Sigmoid colon (tissue), 7 donors: ENCODE data around the gene PRKG1. TPM values are rescaled to one million over a fixed set of nuclear protein-coding genes. Genes with fewer than 3 reads are reported as not detected.
"Not testable (repeated sequence)": the region's sequence is repeated elsewhere in the genome, so short reads cannot be mapped to it uniquely, and the experiment has no call there.

Source experiments
- DNase-seq: peaks from one replicate; pipeline ENCODE4 v3.0.0-alpha.2; 2019
- H3K27ac ChIP-seq, 4 donors: fragments of 200-600 bp; sonication (generic); one replicate each; pipeline ENCODE4 v1.5.1; 2016 to 2019; ENCODE audit warnings: mild to moderate bottlenecking in 1 of 4
- H3K27me3 ChIP-seq, 3 donors: fragments of 200-600 bp; sonication (generic); one replicate each; pipeline ENCODE4 v1.5.1; 2019; ENCODE audit warnings: mild to moderate bottlenecking in 1 of 3
- H3K36me3 ChIP-seq, 4 donors: fragments of 200-600 bp; sonication (generic); one replicate each; pipeline ENCODE4 v1.5.1; 2016 to 2019
- H3K4me1 ChIP-seq, 4 donors: fragments of 200-600 bp; sonication (generic); one replicate each; pipeline ENCODE4 v1.5.1; 2017 to 2019
- H3K4me3 ChIP-seq, 4 donors: fragments of 200-600 bp; sonication (generic); one replicate each; pipeline ENCODE4 v1.5.1; 2017 to 2019; ENCODE audit warnings: mild to moderate bottlenecking in 2 of 4, moderate library complexity in 1 of 4
- H3K9me3 ChIP-seq, 4 donors: fragments of 200-600 bp in 3 of 4; sonication (generic) in 3 of 4; one replicate each; pipeline versions ENCODE4 v1.5.1 to v1.6.1; 2013 to 2019
- CTCF ChIP-seq, 4 experiments: fragments of 450-650 bp in 3 of 4; fragments of 200-600 bp in 1 of 4; IDR thresholded peaks; one replicate each; pipeline ENCODE4 v1.5.1; 2016 to 2019; ENCODE audit warnings: antibody characterized with exemption in 4 of 4, mild to moderate bottlenecking in 3 of 4, moderate library complexity in 2 of 4
- EP300 ChIP-seq, 4 donors: sonication (generic); formaldehyde crosslinking; IDR thresholded peaks; one replicate each; pipeline ENCODE4 v1.6.1; 2017; ENCODE audit warnings: antibody characterized with exemption in 4 of 4
- POLR2A ChIP-seq, 2 donors: fragments of 450-650 bp; IDR thresholded peaks; one replicate each; pipeline ENCODE4 v1.6.1; 2016; ENCODE audit warnings: antibody characterized with exemption in 2 of 2, mild to moderate bottlenecking in 2 of 2, moderate library complexity in 2 of 2
- POLR2AphosphoS5 ChIP-seq, 4 donors: sonication (generic); formaldehyde crosslinking; IDR thresholded peaks; one replicate each; pipeline ENCODE4 v1.6.1; 2017; ENCODE audit warnings: antibody characterized with exemption in 4 of 4
- WGBS, 2 donors: extraction: QIAGEN DNeasy Blood & Tissue Kit; methylation state at CpG; one replicate each; pipeline ENCODE4 v1.1.7; 2013; 5-methylcytosine and 5-hydroxymethylcytosine counted together
- intact Hi-C: fragments of 100-400 bp; cut with DNase I; formaldehyde crosslinking; loops from one replicate; pipeline ENCODE4 v1.15.1; 2023
- polyA plus RNA-seq, 3 donors: library from polyadenylated mRNA; stranded (reverse); fragments of 200-250 nt; gene quantifications; one replicate each; pipeline ENCODE4 v1.2.3, GENCODE V29; 2013
- total RNA-seq, 4 donors: library from RNA; depleted of rRNA; stranded (reverse); fragments of >200 nt; gene quantifications; one replicate each; pipeline ENCODE4 v1.1.0, GENCODE V29; 2016
- donor health status: healthy with polysubstance abuse.
- donor health status: Bipolar disorder and iron deficiency.
- donor health status: healthy.

Gene PRKG1
- total and polyA plus RNA-seq, 7 donors, result 3.7 to 92.9 (median 60.2) TPM

DNA sequence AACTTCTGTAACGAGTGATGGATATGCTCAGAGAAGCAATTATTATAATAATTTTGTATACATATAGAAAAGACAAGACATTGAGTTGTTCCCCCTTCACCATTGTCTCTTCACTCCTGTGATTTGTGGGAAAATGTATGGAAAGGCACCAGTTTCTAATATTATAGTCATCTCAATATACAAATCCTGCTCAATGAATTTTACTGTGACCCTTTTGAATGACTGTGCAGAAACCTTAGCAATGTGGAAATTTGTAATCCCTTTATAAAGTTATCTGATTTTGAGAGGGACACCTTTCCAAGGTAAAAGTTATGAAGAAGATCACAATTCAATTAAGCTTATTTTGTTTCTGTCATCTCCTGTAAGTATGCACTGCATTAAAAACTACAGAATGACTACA, 1165.5 kb downstream of the PRKG1 start:
- no peak for TF ChIP-seq EP300 (IDR thresholded peaks at IDR 0.05)
- TF ChIP-seq CTCF (IDR thresholded peaks at IDR 0.05), result no peak
- TF ChIP-seq POLR2A (IDR thresholded peaks at IDR 0.05), result no peak
- TF ChIP-seq POLR2AphosphoS5 (IDR thresholded peaks at IDR 0.05), result no peak
- no peak overlapping the region for H3K4me3 ChIP-seq
- no peaks in the 10 kb centered on the region for H3K4me1 ChIP-seq
- DNase-seq, result no peak
- no peaks in the 10 kb centered on the region for H3K27me3 ChIP-seq
- H3K36me3 ChIP-seq, result no peaks in the 10 kb centered on the region
- H3K9me3 ChIP-seq, result no peaks in the 10 kb centered on the region
- H3K27ac ChIP-seq, result no peak overlapping the region
- 91 to 96% methylated on average over 1 of the region's 1 CpG for WGBS, 2 donors
- intact Hi-C loops, result no loop called here

- WGBS, 2 donors, result 84 to 92% methylated on average over 2 of the region's 2 CpGs
- intact Hi-C loops, result no loop called here
- H3K4me3 ChIP-seq, result no peak overlapping the region
- H3K4me1 ChIP-seq, result no peaks in the 10 kb centered on the region
- no peaks in the 10 kb centered on the region for H3K36me3 ChIP-seq
- no peak for DNase-seq
- H3K9me3 ChIP-seq, result no peaks in the 10 kb centered on the region
- H3K27me3 ChIP-seq, result no peaks in the 10 kb centered on the region
- TF ChIP-seq CTCF (IDR thresholded peaks at IDR 0.05), result no peak
- TF ChIP-seq EP300 (IDR thresholded peaks at IDR 0.05), result no peak
- no peak for TF ChIP-seq POLR2AphosphoS5 (IDR thresholded peaks at IDR 0.05)
- no peak for TF ChIP-seq POLR2A (IDR thresholded peaks at IDR 0.05)
- no peak overlapping the region for H3K27ac ChIP-seq
Observed at GRCh38 chr10:52245547-52245946, 1171.3 kb downstream of the PRKG1 start.

- H3K27me3 ChIP-seq, H3K4me1 ChIP-seq, intact Hi-C loops, H3K9me3 ChIP-seq, H3K27ac ChIP-seq, H3K36me3 ChIP-seq, H3K4me3 ChIP-seq, DNase-seq: not testable (repeated sequence)
- 89 to 94% methylated on average over 7 of the region's 7 CpGs for WGBS, 2 donors
Observed at GRCh38 chr10:52247929-52248328, 1173.6 kb downstream of the PRKG1 start.

DNA sequence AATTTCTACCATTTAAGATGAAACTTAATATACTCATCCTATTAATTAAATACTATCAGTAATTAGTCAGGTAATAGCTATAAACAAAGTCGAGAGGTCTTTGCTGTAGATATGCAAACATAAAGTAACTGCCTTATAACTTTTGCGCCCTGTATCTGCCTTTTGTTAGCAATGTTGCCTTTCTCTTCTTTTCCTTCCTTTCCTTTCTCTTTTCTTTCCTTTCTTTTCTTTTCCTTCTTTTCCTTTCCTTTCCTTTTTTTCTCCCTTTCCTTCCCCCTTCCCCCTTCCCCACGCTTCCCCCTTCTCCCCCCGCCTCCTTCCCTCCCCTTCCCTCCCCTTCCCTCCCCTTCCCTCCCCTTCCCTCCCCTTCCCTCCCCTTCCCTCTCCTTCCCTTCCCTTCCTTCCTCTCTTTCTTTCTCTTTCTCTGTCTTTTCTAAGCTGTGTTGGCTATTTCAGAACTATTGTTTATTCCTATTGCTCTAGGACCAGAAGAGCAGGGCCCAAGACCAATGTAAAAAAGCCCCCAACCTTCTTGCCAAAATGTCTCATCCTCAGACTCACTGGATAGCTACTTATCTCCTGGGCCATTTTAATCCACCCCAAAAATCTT, 1174.5 kb downstream of the PRKG1 start:
- no peaks in the 10 kb centered on the region for H3K9me3 ChIP-seq
- H3K27me3 ChIP-seq, result no peaks in the 10 kb centered on the region
- DNase-seq, result no peak
- H3K4me1 ChIP-seq, result no peaks in the 10 kb centered on the region
- no peaks in the 10 kb centered on the region for H3K36me3 ChIP-seq
- WGBS, 2 donors, result 87 to 88% methylated on average over 4 of the region's 4 CpGs
- H3K4me3 ChIP-seq, result no peak overlapping the region
- no peak overlapping the region for H3K27ac ChIP-seq
- intact Hi-C loops, result no loop called here
- TF ChIP-seq POLR2AphosphoS5 (IDR thresholded peaks at IDR 0.05) (no peak), POLR2A (IDR thresholded peaks at IDR 0.05) (no peak), CTCF (IDR thresholded peaks at IDR 0.05) (no peak), EP300 (IDR thresholded peaks at IDR 0.05) (no peak)

- DNase-seq, result no peak
- H3K4me3 ChIP-seq, result no peak overlapping the region
- H3K27ac ChIP-seq, result no peak overlapping the region
- whole genome bisulfite sequencing, 2 donors, result 81 to 86% methylated on average over 6 of the region's 6 CpGs
- H3K36me3 ChIP-seq, result no peaks in the 10 kb centered on the region
- H3K27me3 ChIP-seq, result no peaks in the 10 kb centered on the region
- H3K4me1 ChIP-seq, result no peaks in the 10 kb centered on the region
- intact Hi-C loops, result no loop called here
- no peak for TF ChIP-seq POLR2A (IDR thresholded peaks at IDR 0.05)
- no peak for TF ChIP-seq EP300 (IDR thresholded peaks at IDR 0.05)
- no peak for TF ChIP-seq CTCF (IDR thresholded peaks at IDR 0.05)
- TF ChIP-seq POLR2AphosphoS5 (IDR thresholded peaks at IDR 0.05), result no peak
- no peaks in the 10 kb centered on the region for H3K9me3 ChIP-seq
Observed at GRCh38 chr10:52249850-52250395, 1175.6 kb downstream of the PRKG1 start.
